ENCODE measurements around the gene LY6G6C. TPM values are rescaled to one million over a fixed set of nuclear protein-coding genes. Genes with fewer than 3 reads are reported as not detected.

Gene LY6G6C
- total RNA-seq, 1 donor from 2014 or later, result 0.30 TPM

DNA sequence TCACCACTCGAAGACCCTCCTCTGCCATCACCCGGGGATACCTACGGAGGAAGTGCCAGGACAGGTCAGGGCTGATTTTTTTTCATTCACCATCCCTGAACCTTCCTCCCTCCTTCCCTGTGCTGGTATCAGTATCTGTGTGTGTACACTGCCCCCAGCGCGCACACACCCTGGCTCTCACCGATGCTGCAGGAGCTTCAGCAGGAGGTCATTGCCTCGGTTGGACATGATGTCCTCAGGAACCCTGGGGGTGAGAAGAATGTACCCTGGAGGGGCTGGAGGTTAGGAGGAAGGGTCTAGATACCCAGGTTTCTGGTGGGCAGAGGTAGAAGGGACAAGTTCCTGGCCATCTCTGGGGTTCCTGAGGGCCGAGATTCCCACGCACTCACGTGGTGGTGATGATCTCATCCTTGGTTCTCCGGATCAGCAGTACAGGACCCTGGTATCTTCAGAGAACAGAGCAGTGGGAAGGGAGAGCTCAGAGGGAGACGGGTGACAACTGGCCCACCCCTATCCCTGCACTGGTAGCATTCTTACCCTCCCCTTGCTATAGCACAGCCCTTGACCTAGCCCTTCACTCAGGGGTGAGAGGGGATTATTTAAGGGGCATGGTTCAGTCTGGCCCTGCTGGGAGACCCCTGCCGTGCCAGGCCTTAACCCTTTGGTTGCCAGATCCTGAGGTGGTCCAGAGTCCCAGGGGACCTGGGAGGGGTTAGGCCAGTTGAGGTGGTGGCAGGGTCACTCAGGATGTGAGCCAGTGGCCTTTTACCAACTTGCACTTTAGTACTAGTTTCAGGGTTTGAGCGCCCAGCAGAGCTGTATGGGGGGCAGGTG lies 33.5 kb downstream of the LY6G6C start:
- H3K27me3 Mint-ChIP-seq (ENCODE audit: low read depth), result no peaks in the 10 kb centered on the region
- no peak for DNase-seq (ENCODE audit: low spot score)
- TF ChIP-seq, protein P1, sequence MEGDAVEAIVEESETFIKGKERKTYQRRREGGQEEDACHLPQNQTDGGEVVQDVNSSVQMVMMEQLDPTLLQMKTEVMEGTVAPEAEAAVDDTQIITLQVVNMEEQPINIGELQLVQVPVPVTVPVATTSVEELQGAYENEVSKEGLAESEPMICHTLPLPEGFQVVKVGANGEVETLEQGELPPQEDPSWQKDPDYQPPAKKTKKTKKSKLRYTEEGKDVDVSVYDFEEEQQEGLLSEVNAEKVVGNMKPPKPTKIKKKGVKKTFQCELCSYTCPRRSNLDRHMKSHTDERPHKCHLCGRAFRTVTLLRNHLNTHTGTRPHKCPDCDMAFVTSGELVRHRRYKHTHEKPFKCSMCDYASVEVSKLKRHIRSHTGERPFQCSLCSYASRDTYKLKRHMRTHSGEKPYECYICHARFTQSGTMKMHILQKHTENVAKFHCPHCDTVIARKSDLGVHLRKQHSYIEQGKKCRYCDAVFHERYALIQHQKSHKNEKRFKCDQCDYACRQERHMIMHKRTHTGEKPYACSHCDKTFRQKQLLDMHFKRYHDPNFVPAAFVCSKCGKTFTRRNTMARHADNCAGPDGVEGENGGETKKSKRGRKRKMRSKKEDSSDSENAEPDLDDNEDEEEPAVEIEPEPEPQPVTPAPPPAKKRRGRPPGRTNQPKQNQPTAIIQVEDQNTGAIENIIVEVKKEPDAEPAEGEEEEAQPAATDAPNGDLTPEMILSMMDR (IDR thresholded peaks at IDR 0.05), result no peak
- no peak overlapping the region for H3K27ac Mint-ChIP-seq (ENCODE audit: unreplicated experiment)
- H3K9me3 Mint-ChIP-seq (ENCODE audit: low read depth), result no peaks in the 10 kb centered on the region
- H3K4me3 Mint-ChIP-seq (ENCODE audit: unreplicated experiment), result no peak overlapping the region
- no peaks in the 10 kb centered on the region for H3K4me1 Mint-ChIP-seq (ENCODE audit: low read depth)
- H3K36me3 Mint-ChIP-seq (ENCODE audit: low read depth), result peaks cover 26% of the 10 kb centered on the region

GRCh38 chr6:31687321-31687720 lies 34.2 kb downstream of the LY6G6C start:
- H3K9me3 Mint-ChIP-seq (ENCODE audit: low read depth), result no peaks in the 10 kb centered on the region
- no peak overlapping the region for H3K27ac Mint-ChIP-seq (ENCODE audit: unreplicated experiment)
- H3K36me3 Mint-ChIP-seq (ENCODE audit: low read depth), result peaks cover 20% of the 10 kb centered on the region
- no peaks in the 10 kb centered on the region for H3K4me1 Mint-ChIP-seq (ENCODE audit: low read depth)
- DNase-seq (ENCODE audit: low spot score), result no peak
- TF ChIP-seq, protein P1 (IDR thresholded peaks at IDR 0.05), result no peak
- H3K4me3 Mint-ChIP-seq (ENCODE audit: unreplicated experiment), result no peak overlapping the region
- no peaks in the 10 kb centered on the region for H3K27me3 Mint-ChIP-seq (ENCODE audit: low read depth)

DNA sequence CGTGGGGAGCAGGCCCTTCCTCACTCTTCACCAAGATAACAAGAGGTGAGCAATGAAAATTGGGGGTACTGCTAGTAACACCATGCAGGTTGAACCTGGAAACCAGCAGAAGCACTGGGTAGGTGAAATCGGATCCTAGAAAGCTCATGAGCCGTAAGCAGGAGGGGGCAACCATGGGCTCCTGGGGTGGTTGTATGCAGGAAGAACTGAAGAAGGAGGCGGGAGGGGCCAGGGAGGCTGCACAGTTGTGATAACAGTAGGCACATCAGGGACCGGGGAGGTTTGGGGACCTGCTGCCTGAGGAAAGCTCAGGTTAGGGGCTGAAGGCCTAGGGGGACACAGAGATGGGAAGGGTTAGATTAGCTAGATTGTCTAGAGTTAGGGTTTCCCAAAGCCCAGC lies 35.1 kb downstream of the LY6G6C start:
- Mint-ChIP-seq H3K36me3 (ENCODE audit: low read depth) (peaks cover 19% of the 10 kb centered on the region), H3K27ac (ENCODE audit: unreplicated experiment) (no peak overlapping the region), H3K4me1 (ENCODE audit: low read depth) (peaks cover 2% of the 10 kb centered on the region), H3K4me3 (ENCODE audit: unreplicated experiment) (no peak overlapping the region), H3K9me3 (ENCODE audit: low read depth) (no peaks in the 10 kb centered on the region), H3K27me3 (ENCODE audit: low read depth) (no peaks in the 10 kb centered on the region)
- DNase-seq (ENCODE audit: low spot score), result no peak
- TF ChIP-seq, protein P1 (IDR thresholded peaks at IDR 0.05), result no peak

DNA sequence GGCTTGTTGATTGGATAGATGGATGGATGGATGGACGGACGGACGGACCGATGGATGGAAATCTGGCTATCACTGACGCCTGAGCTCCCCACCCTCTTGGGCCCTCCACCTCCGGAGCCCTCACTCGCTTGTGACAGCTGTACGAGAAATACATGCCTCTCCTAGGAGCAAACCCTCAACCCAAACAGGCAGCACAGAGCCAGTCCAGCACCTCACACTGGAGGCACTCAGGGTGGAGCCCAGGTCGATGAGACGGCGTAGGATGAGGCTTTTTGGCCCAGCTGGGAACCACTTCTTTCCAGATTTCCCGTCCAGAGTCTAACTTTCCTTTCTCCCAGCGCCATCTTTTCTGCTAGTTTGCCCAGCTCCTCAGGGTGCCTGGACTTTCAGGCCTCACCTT lies 38.0 kb downstream of the LY6G6C start:
- H3K27ac Mint-ChIP-seq (ENCODE audit: unreplicated experiment), result no peak overlapping the region
- H3K9me3 Mint-ChIP-seq (ENCODE audit: low read depth), result no peaks in the 10 kb centered on the region
- H3K4me3 Mint-ChIP-seq (ENCODE audit: unreplicated experiment), result no peak overlapping the region
- TF ChIP-seq, protein P1 (IDR thresholded peaks at IDR 0.05), result no peak
- peaks cover 12% of the 10 kb centered on the region for H3K36me3 Mint-ChIP-seq (ENCODE audit: low read depth)
- H3K27me3 Mint-ChIP-seq (ENCODE audit: low read depth), result no peaks in the 10 kb centered on the region
- DNase-seq (ENCODE audit: low spot score), result no peak
- H3K4me1 Mint-ChIP-seq (ENCODE audit: low read depth), result peaks cover 12% of the 10 kb centered on the region

GRCh38 chr6:31681135-31681671 lies 40.3 kb downstream of the LY6G6C start:
- Mint-ChIP-seq H3K4me1 (ENCODE audit: low read depth) (peaks cover 12% of the 10 kb centered on the region), H3K27me3 (ENCODE audit: low read depth) (no peaks in the 10 kb centered on the region), H3K36me3 (ENCODE audit: low read depth) (peaks cover 5% of the 10 kb centered on the region), H3K9me3 (ENCODE audit: low read depth) (no peaks in the 10 kb centered on the region), H3K27ac (ENCODE audit: unreplicated experiment) (peak overlapping the region; percentile 76), H3K4me3 (ENCODE audit: unreplicated experiment) (peak overlapping the region; percentile 76)
- TF ChIP-seq, protein P1 (IDR thresholded peaks at IDR 0.05), result no peak
- no peak for DNase-seq (ENCODE audit: low spot score)
